Measurements from ENCODE around the gene SLC28A2. TPM values are rescaled to one million over a fixed set of nuclear protein-coding genes. Genes with fewer than 3 reads are reported as not detected.

SLC28A2 gene
- polyA plus RNA-seq, 1 of the 3 experiments (the other 2 are of a cell fraction), result not detected

GRCh38 chr15:45320581-45321205 lies 68.7 kb downstream of the SLC28A2 start:
- Histone ChIP-seq H3K4me2 (no peak overlapping the region), H3K9ac (no peak overlapping the region), H3K4me1 (ENCODE audit: control insufficient read depth in 1 of 2, insufficient read depth in 2 of 2, low read depth in 1 of 2, low read length in 1 of 2) (no peaks in the 10 kb centered on the region), H3K79me2 (ENCODE audit: insufficient read depth) (no peaks in the 10 kb centered on the region), H4K20me1 (ENCODE audit: insufficient read depth) (no peaks in the 10 kb centered on the region), H3K27ac (ENCODE audit: low read depth in 2 of 2, low read length in 1 of 2) (no peak overlapping the region), H3F3A (replicated peaks; ENCODE audit: insufficient read depth) (no peaks in the 10 kb centered on the region), H2AFZ (ENCODE audit: low read depth) (no peak overlapping the region), H3K36me3 (replicated peaks in 1 of 2; ENCODE audit: control insufficient read depth in 1 of 2, insufficient read depth in 2 of 2, low read length in 1 of 2) (no peaks in the 10 kb centered on the region), H3K4me3 (ENCODE audit: low read depth in 2 of 2, low read length in 1 of 2) (no peak overlapping the region), H3K27me3 (ENCODE audit: insufficient read depth) (no peaks in the 10 kb centered on the region; the same call in 1 of the 2 replicates), H3K9me2 (no peaks in the 10 kb centered on the region), H3K9me3 (no peaks in the 10 kb centered on the region)
- ChIA-PET CTCF (interaction anchor here (1.3 to 4.1 kb wide), 2 partner anchors 12 to 138 kb away, joined by 4 to 19 read pairs; no protein-coding TSS in a partner anchor), POLR2A (interaction anchor here (0.6 kb wide), 1 partner anchor 33 kb away, joined by 4 read pairs; no protein-coding TSS in a partner anchor)
- WGBS (ENCODE audit: low lambda C conversion rate), result 54% methylated on average over 3 of the region's 3 CpGs
- no peak for TF ChIP-seq SIN3A (IDR thresholded peaks at IDR 0.05; ENCODE audit: borderline replicate concordance, low read depth, low read length)
- TF ChIP-seq CHD2 (IDR thresholded peaks at IDR 0.05; ENCODE audit: low read length, partially characterized antibody), result no peak
- no peak for TF ChIP-seq RCOR1 (IDR thresholded peaks at IDR 0.05; ENCODE audit: low read length)
- no peak for TF ChIP-seq IRF3 (IDR thresholded peaks at IDR 0.05; ENCODE audit: low read depth, low read length)
- TF ChIP-seq JUND (IDR thresholded peaks at IDR 0.05), result no peak
- no peak for TF ChIP-seq SMC3 (IDR thresholded peaks at IDR 0.05; ENCODE audit: low read depth, low read length)
- no peak for TF ChIP-seq YY1 (IDR thresholded peaks at IDR 0.05; ENCODE audit: low read depth)
- TF ChIP-seq RAD21 (IDR thresholded peaks at IDR 0.05; ENCODE audit: low read length), result no peak
- no peak for TF ChIP-seq FOXJ3 (CRISPR knock-in tag; IDR thresholded peaks at IDR 0.05)
- no peak for TF ChIP-seq RXRA (IDR thresholded peaks at IDR 0.05; ENCODE audit: borderline replicate concordance, low read depth)
- TF ChIP-seq POLR2AphosphoS5 (IDR thresholded peaks at IDR 0.05; ENCODE audit: low read depth, low read length), result no peak
- TF ChIP-seq ZBTB33 (IDR thresholded peaks at IDR 0.05; ENCODE audit: borderline replicate concordance, low read depth), result no peak
- no peak for TF ChIP-seq MAX (IDR thresholded peaks at IDR 0.05; ENCODE audit: low read depth)
- DNase-seq, result no peak

GRCh38 chr15:45326280-45326679 lies 74.2 kb downstream of the SLC28A2 start:
- no peak for DNase-seq
- WGBS (ENCODE audit: low lambda C conversion rate), result 52% methylated on average over 5 of the region's 5 CpGs
- no peaks in the 10 kb centered on the region for H3K9me2 ChIP-seq
- H3K4me2 ChIP-seq, result no peak overlapping the region
- H3K9me3 ChIP-seq, result no peaks in the 10 kb centered on the region
- CTCF ChIA-PET, result interaction anchor here (1.9 kb wide), 1 partner anchor 131 kb away, joined by 6 read pairs; no protein-coding TSS in a partner anchor
- H3K9ac ChIP-seq, result no peak overlapping the region
- H3K27me3 ChIP-seq (ENCODE audit: insufficient read depth), result no peaks in the 10 kb centered on the region
- H3K4me1 ChIP-seq (ENCODE audit: control insufficient read depth in 1 of 2, insufficient read depth in 2 of 2, low read depth in 1 of 2, low read length in 1 of 2), result no peaks in the 10 kb centered on the region
- no peaks in the 10 kb centered on the region for H4K20me1 ChIP-seq (ENCODE audit: insufficient read depth)
- H3K27ac ChIP-seq (ENCODE audit: low read depth in 2 of 2, low read length in 1 of 2), result no peak overlapping the region
- TF ChIP-seq RAD21 (IDR thresholded peaks at IDR 0.05; ENCODE audit: low read length) (no peak), CTCF (IDR thresholded peaks at IDR 0.05) (no peak), GABPA (IDR thresholded peaks at IDR 0.05; ENCODE audit: low read depth) (no peak), FOXJ3 (CRISPR knock-in tag; IDR thresholded peaks at IDR 0.05) (no peak)
- no peak overlapping the region for H2AFZ ChIP-seq (ENCODE audit: low read depth)
- no peaks in the 10 kb centered on the region for H3K36me3 ChIP-seq (replicated peaks in 1 of 2; ENCODE audit: control insufficient read depth in 1 of 2, insufficient read depth in 2 of 2, low read length in 1 of 2)
- no peak overlapping the region for H3K4me3 ChIP-seq (ENCODE audit: low read depth in 2 of 2, low read length in 1 of 2)
- no peaks in the 10 kb centered on the region for H3F3A ChIP-seq (replicated peaks; ENCODE audit: insufficient read depth)
- H3K79me2 ChIP-seq (ENCODE audit: insufficient read depth), result no peaks in the 10 kb centered on the region
- POLR2A ChIA-PET, result no interaction called here
